ENCODE results near the gene THUMPD2. TPM values are rescaled to one million over a fixed set of nuclear protein-coding genes. Genes with fewer than 3 reads are reported as not detected.
"Not testable (repeated sequence)": the region's sequence is repeated elsewhere in the genome, so short reads cannot be mapped to it uniquely, and the experiment has no call there.

THUMPD2 gene
- total RNA-seq, 1 donor from 2014 or later = 5.0 TPM

DNA sequence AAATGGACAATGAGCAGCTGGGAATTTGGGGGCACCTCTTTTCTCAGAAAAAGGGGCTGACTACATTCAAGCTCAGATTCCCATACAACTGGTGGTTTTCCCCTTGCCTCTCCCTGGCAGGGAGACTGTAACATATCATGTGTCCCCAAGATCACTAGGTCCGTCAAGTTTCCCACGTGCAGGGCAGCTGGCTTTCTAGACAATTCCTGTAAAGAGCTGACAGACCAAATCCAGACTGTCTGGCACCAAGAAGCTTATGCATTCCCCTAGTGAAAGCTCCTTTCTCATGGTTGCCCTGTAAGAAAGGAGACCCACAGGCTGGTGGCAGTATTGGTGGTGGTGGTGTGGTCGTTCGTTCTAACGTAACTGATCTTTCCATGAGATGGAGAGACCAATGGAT is 48.8 kb downstream of the THUMPD2 start:
- no peak overlapping the region for H3K27ac Mint-ChIP-seq (ENCODE audit: unreplicated experiment)
- H3K4me1 Mint-ChIP-seq (ENCODE audit: unreplicated experiment) = peaks cover 3% of the 10 kb centered on the region

GRCh38 chr2:39728941-39729351 is 50.1 kb downstream of the THUMPD2 start:
- TF ChIP-seq, protein P1, sequence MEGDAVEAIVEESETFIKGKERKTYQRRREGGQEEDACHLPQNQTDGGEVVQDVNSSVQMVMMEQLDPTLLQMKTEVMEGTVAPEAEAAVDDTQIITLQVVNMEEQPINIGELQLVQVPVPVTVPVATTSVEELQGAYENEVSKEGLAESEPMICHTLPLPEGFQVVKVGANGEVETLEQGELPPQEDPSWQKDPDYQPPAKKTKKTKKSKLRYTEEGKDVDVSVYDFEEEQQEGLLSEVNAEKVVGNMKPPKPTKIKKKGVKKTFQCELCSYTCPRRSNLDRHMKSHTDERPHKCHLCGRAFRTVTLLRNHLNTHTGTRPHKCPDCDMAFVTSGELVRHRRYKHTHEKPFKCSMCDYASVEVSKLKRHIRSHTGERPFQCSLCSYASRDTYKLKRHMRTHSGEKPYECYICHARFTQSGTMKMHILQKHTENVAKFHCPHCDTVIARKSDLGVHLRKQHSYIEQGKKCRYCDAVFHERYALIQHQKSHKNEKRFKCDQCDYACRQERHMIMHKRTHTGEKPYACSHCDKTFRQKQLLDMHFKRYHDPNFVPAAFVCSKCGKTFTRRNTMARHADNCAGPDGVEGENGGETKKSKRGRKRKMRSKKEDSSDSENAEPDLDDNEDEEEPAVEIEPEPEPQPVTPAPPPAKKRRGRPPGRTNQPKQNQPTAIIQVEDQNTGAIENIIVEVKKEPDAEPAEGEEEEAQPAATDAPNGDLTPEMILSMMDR (IDR thresholded peaks at IDR 0.05; ENCODE audit: unreplicated experiment) = peak; percentile 89
- Mint-ChIP-seq H3K36me3 (ENCODE audit: low read depth, unreplicated experiment) (peaks cover 3% of the 10 kb centered on the region), H3K9me3 (ENCODE audit: unreplicated experiment) (no peaks in the 10 kb centered on the region), H3K27me3 (ENCODE audit: unreplicated experiment) (peaks cover 1% of the 10 kb centered on the region), H3K4me3 (ENCODE audit: unreplicated experiment) (no peak overlapping the region), H3K27ac (ENCODE audit: unreplicated experiment) (no peak overlapping the region), H3K4me1 (ENCODE audit: unreplicated experiment) (peaks cover 3% of the 10 kb centered on the region)
- DNase-seq (ENCODE audit: low spot score) = peak; percentile 48

More for the DNA sequence above, 48.8 kb downstream of the THUMPD2 start:
- Mint-ChIP-seq H3K36me3 (ENCODE audit: low read depth, unreplicated experiment) (peaks cover 3% of the 10 kb centered on the region), H3K4me3 (ENCODE audit: unreplicated experiment) (no peak overlapping the region), H3K9me3 (ENCODE audit: unreplicated experiment) (no peaks in the 10 kb centered on the region), H3K27me3 (ENCODE audit: unreplicated experiment) (no peaks in the 10 kb centered on the region)
- no peak for DNase-seq (ENCODE audit: low spot score)
- TF ChIP-seq, protein P1 (IDR thresholded peaks at IDR 0.05; ENCODE audit: unreplicated experiment) = no peak

- not testable (repeated sequence) for H3K4me3 Mint-ChIP-seq (ENCODE audit: unreplicated experiment); H3K27me3 Mint-ChIP-seq (ENCODE audit: unreplicated experiment); DNase-seq (ENCODE audit: low spot score); H3K9me3 Mint-ChIP-seq (ENCODE audit: unreplicated experiment); H3K36me3 Mint-ChIP-seq (ENCODE audit: low read depth, unreplicated experiment); H3K27ac Mint-ChIP-seq (ENCODE audit: unreplicated experiment); H3K4me1 Mint-ChIP-seq (ENCODE audit: unreplicated experiment)
These were observed 51.0 kb downstream of the THUMPD2 start for GRCh38 chr2:39728085-39728484.

- no peaks in the 10 kb centered on the region for H3K36me3 Mint-ChIP-seq (ENCODE audit: low read depth, unreplicated experiment)
- DNase-seq (ENCODE audit: low spot score) = no peak
- peaks cover 1% of the 10 kb centered on the region for H3K27me3 Mint-ChIP-seq (ENCODE audit: unreplicated experiment)
- H3K27ac Mint-ChIP-seq (ENCODE audit: unreplicated experiment) = no peak overlapping the region
- H3K4me1 Mint-ChIP-seq (ENCODE audit: unreplicated experiment) = peaks cover 3% of the 10 kb centered on the region
- H3K4me3 Mint-ChIP-seq (ENCODE audit: unreplicated experiment) = no peak overlapping the region
- TF ChIP-seq, protein P1 (IDR thresholded peaks at IDR 0.05; ENCODE audit: unreplicated experiment) = no peak
- no peaks in the 10 kb centered on the region for H3K9me3 Mint-ChIP-seq (ENCODE audit: unreplicated experiment)
These were observed 53.7 kb downstream of the THUMPD2 start for GRCh38 chr2:39725401-39725800.

DNA sequence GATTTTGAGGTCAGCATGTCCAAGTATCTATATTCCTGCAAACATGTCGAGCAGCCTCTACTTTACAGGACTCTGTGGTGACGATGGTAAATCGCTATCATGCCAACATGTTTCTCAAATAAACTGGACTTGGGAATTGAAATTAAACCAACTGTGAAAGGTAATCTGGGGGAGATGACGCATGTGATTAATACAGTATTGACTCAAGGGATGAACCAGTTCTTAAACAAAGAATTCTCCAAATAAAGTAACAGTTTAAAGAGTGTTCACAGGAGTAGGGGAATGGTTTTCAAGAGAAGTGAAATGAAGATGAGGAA is 54.3 kb downstream of the THUMPD2 start:
- H3K4me1 Mint-ChIP-seq (ENCODE audit: unreplicated experiment) = peaks cover 3% of the 10 kb centered on the region
- no peaks in the 10 kb centered on the region for H3K36me3 Mint-ChIP-seq (ENCODE audit: low read depth, unreplicated experiment)

More for the DNA sequence above, 54.3 kb downstream of the THUMPD2 start:
- no peak overlapping the region for H3K4me3 Mint-ChIP-seq (ENCODE audit: unreplicated experiment)
- TF ChIP-seq, protein P1 (IDR thresholded peaks at IDR 0.05; ENCODE audit: unreplicated experiment) = no peak
- H3K27me3 Mint-ChIP-seq (ENCODE audit: unreplicated experiment) = peaks cover 1% of the 10 kb centered on the region
- no peaks in the 10 kb centered on the region for H3K9me3 Mint-ChIP-seq (ENCODE audit: unreplicated experiment)
- no peak for DNase-seq (ENCODE audit: low spot score)
- H3K27ac Mint-ChIP-seq (ENCODE audit: unreplicated experiment) = no peak overlapping the region
